Lung (tissue), 12 donors: ENCODE results near the gene GLOD5. TPM values are rescaled to one million over a fixed set of nuclear protein-coding genes. Genes with fewer than 3 reads are reported as not detected.
A peak's percentile ranks its signal among the peaks of the same experiment; 100 is the strongest.

Experiments used
- ATAC-seq: fragments of 200-7000 bp; cut with Tn5 transposase; one replicate; pipeline ENCODE4 v1.9.1; 2020; ENCODE audit warnings: moderate number of reproducible peaks; ENCODE audit not compliant: insufficient read depth, low FRiP score
- DNase-seq, 3 donors: peaks; one replicate each; pipeline ENCODE4 v3.0.0-alpha.2; 2013 to 2017
- H3K27ac ChIP-seq, 2 donors: one replicate each; pipeline ENCODE4 v1.5.1; 2013; ENCODE audit warnings: mild to moderate bottlenecking in 2 of 2, moderate library complexity in 2 of 2, control low read depth in 1 of 2, inconsistent platforms in 1 of 2, low read depth in 1 of 2, low read length in 1 of 2
- H3K27me3 ChIP-seq, 3 donors: one replicate each; pipeline ENCODE4 v1.5.1; 2013; ENCODE audit warnings: low read length in 2 of 3; ENCODE audit not compliant: control insufficient read depth in 3 of 3, insufficient read depth in 3 of 3
- H3K36me3 ChIP-seq, 4 donors: one replicate each; pipeline ENCODE4 v1.5.1; 2013; ENCODE audit warnings: low read length in 4 of 4, mild to moderate bottlenecking in 1 of 4, moderate library complexity in 1 of 4; ENCODE audit not compliant: control insufficient read depth in 4 of 4, insufficient read depth in 4 of 4
- H3K4me1 ChIP-seq, 5 donors: one replicate each; pipeline ENCODE4 v1.5.1; 2013; ENCODE audit warnings: low read length in 5 of 5, mild to moderate bottlenecking in 2 of 5, moderate library complexity in 1 of 5; ENCODE audit not compliant: control insufficient read depth in 5 of 5, insufficient read depth in 5 of 5
- H3K4me3 ChIP-seq: one replicate; pipeline ENCODE4 v1.5.1; 2013; ENCODE audit warnings: mild to moderate bottlenecking, control low read depth, moderate library complexity
- H3K9ac ChIP-seq, 2 donors: one replicate each; pipeline ENCODE4 v1.5.1; 2013; ENCODE audit warnings: low read length in 2 of 2, control low read depth in 1 of 2; ENCODE audit not compliant: insufficient read depth in 1 of 2
- H3K9me3 ChIP-seq, 4 donors: one replicate each; pipeline ENCODE4 v1.5.1; 2013; ENCODE audit warnings: low read length in 3 of 4, mild to moderate bottlenecking in 1 of 4, moderate library complexity in 1 of 4; ENCODE audit not compliant: control insufficient read depth in 4 of 4, insufficient read depth in 3 of 4
- WGBS, 2 donors: extraction: QIAGEN DNeasy Blood & Tissue Kit; methylation state at CpG; one replicate each; pipeline ENCODE4 v1.1.7; 2013; 5-methylcytosine and 5-hydroxymethylcytosine counted together
- polyA plus RNA-seq, 2 donors: library from polyadenylated mRNA; stranded (reverse); fragments of 200-250 nt; gene quantifications; one replicate each; pipeline ENCODE4 v1.2.1, GENCODE V29; 2013
- total RNA-seq, 2 donors: library from RNA; depleted of rRNA in 1 of 2; stranded (reverse); fragments of >200 nt in 1 of 2; gene quantifications; one replicate each; pipeline ENCODE4 v1.2.1, GENCODE V29; 2014 to 2021
- TF ChIP-seq, protein P1 (sequence below): IDR thresholded peaks from 2 replicates; pipeline ENCODE4 v1.5.1; 2012; ENCODE audit warnings: mild to moderate bottlenecking; ENCODE audit errors: control extremely low read depth, extremely low read depth
- donor health status: control.
- donor health status: control.
- donor health status: Bipolar disorder and iron deficiency.
- donor health status: healthy.
- donor health status: DM: yes; HTN: yes; CAD: no.

Gene GLOD5
- total and polyA plus RNA-seq, 4 donors: 1.6 to 5.1 (median 1.8) TPM

GRCh38 chrX:48792219-48792618 is 30.7 kb downstream of the GLOD5 start:
- ATAC-seq (no peak), DNase-seq (no peak)
- TF ChIP-seq, protein P1, sequence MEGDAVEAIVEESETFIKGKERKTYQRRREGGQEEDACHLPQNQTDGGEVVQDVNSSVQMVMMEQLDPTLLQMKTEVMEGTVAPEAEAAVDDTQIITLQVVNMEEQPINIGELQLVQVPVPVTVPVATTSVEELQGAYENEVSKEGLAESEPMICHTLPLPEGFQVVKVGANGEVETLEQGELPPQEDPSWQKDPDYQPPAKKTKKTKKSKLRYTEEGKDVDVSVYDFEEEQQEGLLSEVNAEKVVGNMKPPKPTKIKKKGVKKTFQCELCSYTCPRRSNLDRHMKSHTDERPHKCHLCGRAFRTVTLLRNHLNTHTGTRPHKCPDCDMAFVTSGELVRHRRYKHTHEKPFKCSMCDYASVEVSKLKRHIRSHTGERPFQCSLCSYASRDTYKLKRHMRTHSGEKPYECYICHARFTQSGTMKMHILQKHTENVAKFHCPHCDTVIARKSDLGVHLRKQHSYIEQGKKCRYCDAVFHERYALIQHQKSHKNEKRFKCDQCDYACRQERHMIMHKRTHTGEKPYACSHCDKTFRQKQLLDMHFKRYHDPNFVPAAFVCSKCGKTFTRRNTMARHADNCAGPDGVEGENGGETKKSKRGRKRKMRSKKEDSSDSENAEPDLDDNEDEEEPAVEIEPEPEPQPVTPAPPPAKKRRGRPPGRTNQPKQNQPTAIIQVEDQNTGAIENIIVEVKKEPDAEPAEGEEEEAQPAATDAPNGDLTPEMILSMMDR: no peak
- Histone ChIP-seq H3K9me3 (peaks cover 0 to 3% (median 0%) of the 10 kb centered on the region in 4 donors), H3K27ac (no peak overlapping the region), H3K36me3 (no peaks in the 10 kb centered on the region), H3K27me3 (no peaks in the 10 kb centered on the region), H3K9ac (no peak overlapping the region), H3K4me3 (no peak overlapping the region), H3K4me1 (peaks cover 0 to 5% (median 0%) of the 10 kb centered on the region in 5 donors)
- WGBS, 2 donors: 76 to 88% methylated on average over 2 to 7 of the region's 7 CpGs

GRCh38 chrX:48793935-48794334 is 32.4 kb downstream of the GLOD5 start:
- ATAC-seq: no peak
- peaks cover 0 to 5% (median 0%) of the 10 kb centered on the region in 5 donors for H3K4me1 ChIP-seq

GRCh38 chrX:48794340-48794910 is 32.9 kb downstream of the GLOD5 start:
- Histone ChIP-seq H3K4me3 (no peak overlapping the region), H3K36me3 (no peaks in the 10 kb centered on the region), H3K9ac (no peak overlapping the region), H3K27ac (peak overlapping the region in 1 of 2 donors; percentile 4), H3K27me3 (no peaks in the 10 kb centered on the region), H3K9me3 (peaks cover 0 to 3% (median 0%) of the 10 kb centered on the region in 4 donors), H3K4me1 (peaks cover 0 to 5% (median 0%) of the 10 kb centered on the region in 5 donors)
- WGBS, 2 donors: 78 to 90% methylated on average over 12 of the region's 12 CpGs
- no peak for DNase-seq
- ATAC-seq: no peak
- TF ChIP-seq, protein P1: no peak

More at GRCh38 chrX:48793935-48794334, 32.4 kb downstream of the GLOD5 start:
- DNase-seq: no peak
- Histone ChIP-seq H3K36me3 (no peaks in the 10 kb centered on the region), H3K9ac (no peak overlapping the region), H3K27ac (no peak overlapping the region), H3K9me3 (peaks cover 0 to 3% (median 0%) of the 10 kb centered on the region in 4 donors), H3K4me3 (no peak overlapping the region), H3K27me3 (no peaks in the 10 kb centered on the region)
- TF ChIP-seq, protein P1: no peak
- WGBS, 2 donors: 72 to 100% methylated on average over 1 to 4 of the region's 4 CpGs
